SK-N-SH (cell line): ENCODE measurements around the gene ANK3. TPM values are rescaled to one million over a fixed set of nuclear protein-coding genes. Genes with fewer than 3 reads are reported as not detected.
A peak's percentile ranks its signal among the peaks of the same experiment; 100 is the strongest.

Experiments used
- CTCF ChIA-PET: fragments of 300-600, 350-600 bp; formaldehyde crosslinking; extraction: SDS; loops from one replicate; lab custom pipeline; 2021; lab: Yijun Ruan, JAX
- POLR2A ChIA-PET: fragments of 350-600 bp; sonication (Branson Sonifier 250); formaldehyde crosslinking; extraction: SDS; loops from one replicate; lab custom pipeline; 2020; ENCODE audit warnings: antibody characterized with exemption, inconsistent platforms; lab: Yijun Ruan, JAX
- DNase-seq: peaks from one replicate; pipeline ENCODE4 v3.0.0; 2012
- H2AFZ ChIP-seq: fragments of 200-600 bp; sonication (generic); 2 replicates; pipeline ENCODE4 v1.8.1; 2016; ENCODE audit warnings: antibody characterized with exemption, mild to moderate bottlenecking, low read depth
- H3F3A ChIP-seq: fragments of 200-600 bp; sonication (generic); replicated peaks from 2 replicates; pipeline ENCODE3; 2016; ENCODE audit warnings: antibody characterized with exemption, mild to moderate bottlenecking; ENCODE audit not compliant: insufficient read depth
- H3K27ac ChIP-seq, 2 experiments: fragments of 200-500 bp in 1 of 2; fragments of 200-600 bp in 1 of 2; sonication (Bioruptor generic) in 1 of 2; sonication (generic), shearing (Covaris generic) in 1 of 2; 2 replicates each; pipeline versions ENCODE4 v1.5.1 to v1.6.1; 2014 to 2016; ENCODE audit warnings: low read depth in 2 of 2, inconsistent platforms in 1 of 2, low read length in 1 of 2, mild to moderate bottlenecking in 1 of 2, mixed read lengths in 1 of 2
- H3K27me3 ChIP-seq: fragments of 200-600 bp; sonication (generic), shearing (Covaris generic); 2 replicates; pipeline ENCODE4 v1.6.1; 2016; ENCODE audit warnings: mixed run types; ENCODE audit not compliant: insufficient read depth
- H3K36me3 ChIP-seq, 2 experiments: fragments of 200-500 bp in 1 of 2; fragments of 200-600 bp in 1 of 2; sonication (Bioruptor generic) in 1 of 2; sonication (generic) in 1 of 2; replicated peaks in 1 of 2; 2 replicates each; pipeline versions ENCODE3 to v1.5.1; 2014 to 2016; ENCODE audit warnings: low read length in 1 of 2, mild to moderate bottlenecking in 1 of 2; ENCODE audit not compliant: insufficient read depth in 2 of 2, control insufficient read depth in 1 of 2
- H3K4me1 ChIP-seq, 2 experiments: fragments of 200-500 bp in 1 of 2; fragments of 200-600 bp in 1 of 2; sonication (Bioruptor generic) in 1 of 2; sonication (generic), shearing (Covaris generic) in 1 of 2; 2 replicates each; pipeline versions ENCODE4 v1.5.1 to v1.6.1; 2014 to 2016; ENCODE audit warnings: low read depth in 1 of 2, low read length in 1 of 2, mixed run types in 1 of 2; ENCODE audit not compliant: insufficient read depth in 2 of 2, control insufficient read depth in 1 of 2
- H3K4me2 ChIP-seq: fragments of 200-600 bp; sonication (generic), shearing (Covaris generic); 2 replicates; pipeline ENCODE4 v1.6.1; 2017; ENCODE audit warnings: mixed run types
- H3K4me3 ChIP-seq, 2 experiments: fragments of 200-500 bp in 1 of 2; fragments of 200-600 bp in 1 of 2; sonication (Bioruptor generic) in 1 of 2; sonication (generic), shearing (Covaris generic) in 1 of 2; 2 replicates each; pipeline versions ENCODE4 v1.5.1 to v1.8.1; 2014 to 2016; ENCODE audit warnings: low read depth in 2 of 2, inconsistent platforms in 1 of 2, low read length in 1 of 2, mild to moderate bottlenecking in 1 of 2, mixed read lengths in 1 of 2, moderate library complexity in 1 of 2
- H3K79me2 ChIP-seq: fragments of 200-600 bp; sonication (generic); 2 replicates; pipeline ENCODE4 v1.8.1; 2017; ENCODE audit warnings: mild to moderate bottlenecking; ENCODE audit not compliant: insufficient read depth
- H3K9ac ChIP-seq: fragments of 200-600 bp; sonication (generic); 2 replicates; pipeline ENCODE4 v1.6.1; 2017; ENCODE audit warnings: mixed run types
- H3K9me2 ChIP-seq: fragments of 200-600 bp; sonication (generic); 2 replicates; pipeline ENCODE4 v1.6.1; 2017; ENCODE audit warnings: mixed run types
- H3K9me3 ChIP-seq: fragments of 200-600 bp; sonication (generic); 2 replicates; pipeline ENCODE4 v1.6.1; 2017; ENCODE audit warnings: mixed run types, mild to moderate bottlenecking, moderate library complexity
- H4K20me1 ChIP-seq: fragments of 200-600 bp; sonication (generic); 2 replicates; pipeline ENCODE4 v1.6.1; 2017; ENCODE audit warnings: mild to moderate bottlenecking, mixed run types; ENCODE audit not compliant: insufficient read depth
- CTCF ChIP-seq: fragments of 200-600 bp; sonication (generic); IDR thresholded peaks from 2 replicates; pipeline ENCODE4 v1.6.1; 2017; ENCODE audit warnings: antibody characterized with exemption, mild to moderate bottlenecking, moderate library complexity
- FOXJ3 ChIP-seq: sonication (generic); formaldehyde crosslinking; IDR thresholded peaks from 2 replicates; pipeline ENCODE4 v1.5.1; 2020; ENCODE audit warnings: mild to moderate bottlenecking, missing genetic modification reagents
- IRF3 ChIP-seq: fragments of 150-350 bp; IDR thresholded peaks from 2 replicates; pipeline ENCODE4 v1.6.1; 2016; ENCODE audit warnings: mild to moderate bottlenecking, low read depth, low read length
- JUND ChIP-seq: IDR thresholded peaks from 2 replicates; pipeline ENCODE4 v1.4.0; 2012
- NFIC ChIP-seq: IDR thresholded peaks from 2 replicates; pipeline ENCODE4 v1.4.0; 2012; ENCODE audit warnings: borderline replicate concordance
- RAD21 ChIP-seq: IDR thresholded peaks from 2 replicates; pipeline ENCODE4 v1.6.1; 2012; ENCODE audit warnings: mild to moderate bottlenecking, low read length
- RFX5 ChIP-seq: IDR thresholded peaks from 2 replicates; pipeline ENCODE4 v1.6.1; 2012; ENCODE audit warnings: mild to moderate bottlenecking, improper control_type of control experiment, low read length
- SIN3A ChIP-seq: IDR thresholded peaks from 2 replicates; pipeline ENCODE4 v1.6.1; 2012; ENCODE audit warnings: low read depth, mild to moderate bottlenecking, low read length, moderate library complexity, borderline replicate concordance
- SMC3 ChIP-seq: IDR thresholded peaks from 2 replicates; pipeline ENCODE4 v1.6.1; 2012; ENCODE audit warnings: low read depth, low read length, improper control_type of control experiment
- TCF12 ChIP-seq: IDR thresholded peaks from 2 replicates; pipeline ENCODE4 v1.4.0; 2012
- ZBTB33 ChIP-seq: IDR thresholded peaks from 2 replicates; pipeline ENCODE4 v1.4.0; 2012; ENCODE audit warnings: low read depth, borderline replicate concordance
- WGBS: methylation state at CpG from one replicate; pipeline ENCODE4 v1.1.6; 2017; ENCODE audit warnings: low lambda C conversion rate; 5-methylcytosine and 5-hydroxymethylcytosine counted together
- polyA plus RNA-seq, 3 experiments: library from polyadenylated mRNA; depleted of rRNA; stranded (reverse); fragments of >200 nt; gene quantifications; 2 replicates each; pipeline ENCODE4 v1.2.3, GENCODE V29; 2012

ANK3 gene
- polyA plus RNA-seq, 1 of the 3 experiments (the other 2 are of a cell fraction): 10.0 TPM

- TF ChIP-seq ZBTB33 (no peak), TCF12 (no peak)
Observed at GRCh38 chr10:60209874-60210570, 179.7 kb downstream of the ANK3 start (continued).

- Histone ChIP-seq H3K4me2 (no peak overlapping the region), H3K9me3 (peaks cover 7% of the 10 kb centered on the region), H3K79me2 (no peaks in the 10 kb centered on the region), H2AFZ (no peak overlapping the region), H3K4me3 (no peak overlapping the region), H3F3A (no peaks in the 10 kb centered on the region), H3K27ac (no peak overlapping the region), H3K4me1 (no peaks in the 10 kb centered on the region), H4K20me1 (no peaks in the 10 kb centered on the region), H3K9ac (no peak overlapping the region), H3K36me3 (no peaks in the 10 kb centered on the region), H3K27me3 (no peaks in the 10 kb centered on the region), H3K9me2 (no peaks in the 10 kb centered on the region)
- DNase-seq: peak; percentile 22
- ChIA-PET CTCF (interaction anchor here (0.5 to 11.2 kb wide), 54 partner anchors 8 to 1680 kb away, joined by 3 to 99 read pairs (median 4); no protein-coding TSS in a partner anchor), POLR2A (no interaction called here)
- TF ChIP-seq SIN3A: no peak
- peak; percentile 93 for TF ChIP-seq RAD21
- no peak for TF ChIP-seq IRF3
- TF ChIP-seq FOXJ3 (CRISPR knock-in tag): no peak
- no peak for TF ChIP-seq JUND
- peak; percentile 91 for TF ChIP-seq SMC3
- TF ChIP-seq RFX5: no peak
- peak; percentile 85 for TF ChIP-seq CTCF
- TF ChIP-seq NFIC: no peak
- WGBS: 39% methylated on average over 4 of the region's 4 CpGs
Observed at GRCh38 chr10:60208676-60209269, 180.9 kb downstream of the ANK3 start.
